ENCODE measurements around the gene PRKCE. TPM values are rescaled to one million over a fixed set of nuclear protein-coding genes. Genes with fewer than 3 reads are reported as not detected.

The PRKCE gene
- total RNA-seq, 5 donors from 2014 or later (not counting 1 experiment from before 2014, with no cell fraction given), result 16.5 to 29.8 (median 23.4) TPM

DNA sequence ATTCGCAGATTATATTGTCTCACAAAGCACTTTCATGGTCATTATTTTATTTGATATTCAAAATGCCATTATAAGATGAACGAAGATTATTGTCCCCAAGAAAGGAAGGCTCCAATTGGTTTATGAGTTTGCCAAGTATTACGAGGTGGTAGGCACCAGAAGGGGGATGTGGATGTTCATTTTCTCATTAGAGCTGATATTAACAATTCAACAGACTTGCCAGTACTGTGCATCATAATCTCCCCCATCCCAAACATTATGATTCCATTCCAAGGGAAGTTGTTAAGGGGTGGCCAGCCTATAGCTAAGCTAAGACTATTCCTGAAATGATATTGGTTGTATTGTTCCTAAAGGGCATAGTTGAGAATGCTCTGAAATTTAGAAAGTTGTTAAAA lies 257.7 kb downstream of the PRKCE start:
- no peaks in the 10 kb centered on the region for H3K27me3 ChIP-seq (replicated peaks in 1 of 2; ENCODE audit: control insufficient read depth in 2 of 2, extremely low read depth in 1 of 2, insufficient read depth in 2 of 2, low read length in 1 of 2)
- H3K9me3 ChIP-seq, result no peaks in the 10 kb centered on the region
- no peak for DNase-seq
- no peaks in the 10 kb centered on the region for H3K36me3 ChIP-seq (ENCODE audit: control insufficient read depth in 2 of 2, extremely low read depth in 1 of 2, insufficient read depth in 1 of 2, low read length in 1 of 2)
- CTCF ChIA-PET, result no interaction called here
- no CpG with 5 or more reads among the region's 3 CpGs for WGBS (ENCODE audit: insufficient coverage)
- H3K4me1 ChIP-seq (ENCODE audit: control insufficient read depth in 1 of 2, extremely low read depth in 1 of 2, insufficient read depth in 2 of 2, low read length in 2 of 2), result no peaks in the 10 kb centered on the region
- POLR2A ChIA-PET, result interaction anchor here in 1 of 2 donors (0.6 kb wide), 1 partner anchor 104 kb away, joined by 4 read pairs; no protein-coding TSS in a partner anchor
- H3K27ac Mint-ChIP-seq, result no peak overlapping the region
- ATAC-seq (replicated peaks in 1 of 4), result no peak
- H3K27ac ChIP-seq (ENCODE audit: low read length), result no peak overlapping the region
- H3K4me3 ChIP-seq (ENCODE audit: control insufficient read depth in 1 of 2, extremely low read depth in 1 of 2, low read length in 1 of 2), result no peak overlapping the region
- H3K27me3 Mint-ChIP-seq, result no peaks in the 10 kb centered on the region
- no peak overlapping the region for H3K4me3 Mint-ChIP-seq
- no peaks in the 10 kb centered on the region for H3K36me3 Mint-ChIP-seq
- peaks cover 0 to 10% (median 0%) of the 10 kb centered on the region in 3 donors for H3K4me1 Mint-ChIP-seq
- no peaks in the 10 kb centered on the region for H3K9me3 Mint-ChIP-seq

DNA sequence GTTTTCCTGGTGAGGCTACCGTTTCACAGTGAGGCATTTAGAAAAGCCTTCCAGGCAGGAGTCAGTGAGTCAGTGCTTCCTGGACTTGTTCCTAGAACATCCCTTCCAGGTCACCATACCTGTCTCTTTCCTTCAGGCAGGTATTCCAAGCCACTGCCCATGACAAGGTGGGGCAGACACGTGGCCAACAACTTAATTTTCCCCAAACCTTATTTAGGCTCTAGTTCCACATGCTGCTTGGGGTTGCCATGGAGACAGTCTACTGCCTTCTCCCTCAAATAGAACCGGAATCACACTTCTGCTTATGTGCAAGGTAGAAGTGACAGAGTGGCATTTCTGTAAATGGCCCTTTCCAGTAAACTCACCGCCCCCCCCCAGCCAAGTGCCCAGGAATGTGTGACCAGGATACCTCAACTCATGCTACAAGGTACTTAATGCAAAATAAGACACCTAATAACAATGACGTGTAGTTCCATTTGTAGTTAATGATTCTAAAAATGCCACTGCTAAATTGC lies 258.3 kb downstream of the PRKCE start:
- Histone ChIP-seq H3K27me3 (replicated peaks in 1 of 2; ENCODE audit: control insufficient read depth in 2 of 2, extremely low read depth in 1 of 2, insufficient read depth in 2 of 2, low read length in 1 of 2) (no peaks in the 10 kb centered on the region), H3K9me3 (no peaks in the 10 kb centered on the region), H3K36me3 (ENCODE audit: control insufficient read depth in 2 of 2, extremely low read depth in 1 of 2, insufficient read depth in 1 of 2, low read length in 1 of 2) (no peaks in the 10 kb centered on the region), H3K4me3 (ENCODE audit: control insufficient read depth in 1 of 2, extremely low read depth in 1 of 2, low read length in 1 of 2) (no peak overlapping the region), H3K4me1 (ENCODE audit: control insufficient read depth in 1 of 2, extremely low read depth in 1 of 2, insufficient read depth in 2 of 2, low read length in 2 of 2) (no peaks in the 10 kb centered on the region), H3K27ac (ENCODE audit: low read length) (no peak overlapping the region)
- ATAC-seq (replicated peaks in 1 of 4) (no peak), DNase-seq (peak in 1 of 35 experiments; percentile 12)
- ChIA-PET CTCF (no interaction called here), POLR2A (no interaction called here)
- H3K9me3 Mint-ChIP-seq, result no peaks in the 10 kb centered on the region
- no peaks in the 10 kb centered on the region for H3K27me3 Mint-ChIP-seq
- peaks cover 0 to 10% (median 0%) of the 10 kb centered on the region in 3 donors for H3K4me1 Mint-ChIP-seq
- no peak overlapping the region for H3K4me3 Mint-ChIP-seq
- no CpG with 5 or more reads among the region's 5 CpGs for WGBS (ENCODE audit: insufficient coverage)
- no peaks in the 10 kb centered on the region for H3K36me3 Mint-ChIP-seq
- no peak overlapping the region for H3K27ac Mint-ChIP-seq

GRCh38 chr2:45910473-45911060 lies 259.1 kb downstream of the PRKCE start:
- Histone ChIP-seq H3K4me1 (ENCODE audit: control insufficient read depth in 1 of 2, extremely low read depth in 1 of 2, insufficient read depth in 2 of 2, low read length in 2 of 2) (no peaks in the 10 kb centered on the region), H3K27ac (ENCODE audit: low read length) (no peak overlapping the region), H3K36me3 (ENCODE audit: control insufficient read depth in 2 of 2, extremely low read depth in 1 of 2, insufficient read depth in 1 of 2, low read length in 1 of 2) (no peaks in the 10 kb centered on the region), H3K27me3 (replicated peaks in 1 of 2; ENCODE audit: control insufficient read depth in 2 of 2, extremely low read depth in 1 of 2, insufficient read depth in 2 of 2, low read length in 1 of 2) (no peaks in the 10 kb centered on the region), H3K4me3 (ENCODE audit: control insufficient read depth in 1 of 2, extremely low read depth in 1 of 2, low read length in 1 of 2) (no peak overlapping the region), H3K9me3 (no peaks in the 10 kb centered on the region)
- ChIA-PET CTCF (no interaction called here), POLR2A (no interaction called here)
- no peaks in the 10 kb centered on the region for H3K9me3 Mint-ChIP-seq
- H3K36me3 Mint-ChIP-seq, result no peaks in the 10 kb centered on the region
- DNase-seq (no peak), ATAC-seq (replicated peaks in 1 of 4) (no peak)
- no peaks in the 10 kb centered on the region for H3K27me3 Mint-ChIP-seq
- H3K27ac Mint-ChIP-seq, result no peak overlapping the region
- no peak overlapping the region for H3K4me3 Mint-ChIP-seq
- H3K4me1 Mint-ChIP-seq, result peaks cover 0 to 9% (median 1%) of the 10 kb centered on the region in 3 donors
- WGBS (ENCODE audit: insufficient coverage), result 94% methylated on average over 6 of the region's 7 CpGs

- Histone ChIP-seq H3K4me1 (ENCODE audit: control insufficient read depth in 1 of 2, extremely low read depth in 1 of 2, insufficient read depth in 2 of 2, low read length in 2 of 2) (no peaks in the 10 kb centered on the region), H3K36me3 (ENCODE audit: control insufficient read depth in 2 of 2, extremely low read depth in 1 of 2, insufficient read depth in 1 of 2, low read length in 1 of 2) (no peaks in the 10 kb centered on the region), H3K9me3 (no peaks in the 10 kb centered on the region), H3K4me3 (ENCODE audit: control insufficient read depth in 1 of 2, extremely low read depth in 1 of 2, low read length in 1 of 2) (no peak overlapping the region), H3K27ac (ENCODE audit: low read length) (no peak overlapping the region), H3K27me3 (replicated peaks in 1 of 2; ENCODE audit: control insufficient read depth in 2 of 2, extremely low read depth in 1 of 2, insufficient read depth in 2 of 2, low read length in 1 of 2) (no peaks in the 10 kb centered on the region)
- H3K27me3 Mint-ChIP-seq, result no peaks in the 10 kb centered on the region
- ChIA-PET POLR2A (no interaction called here), CTCF (interaction anchor here in 1 of 2 donors (0.6 kb wide), 1 partner anchor 133 kb away, joined by 3 read pairs; no protein-coding TSS in a partner anchor)
- DNase-seq (no peak), ATAC-seq (replicated peaks in 1 of 4) (no peak)
- no peaks in the 10 kb centered on the region for H3K36me3 Mint-ChIP-seq
- H3K9me3 Mint-ChIP-seq, result no peaks in the 10 kb centered on the region
- 80% methylated on average over 1 of the region's 3 CpGs for WGBS (ENCODE audit: insufficient coverage)
- H3K4me3 Mint-ChIP-seq, result no peak overlapping the region
- peaks cover 0 to 7% (median 6%) of the 10 kb centered on the region in 3 donors for H3K4me1 Mint-ChIP-seq
- no peak overlapping the region for H3K27ac Mint-ChIP-seq
These were observed 260.1 kb downstream of the PRKCE start for GRCh38 chr2:45911538-45911937.

- H3K27ac Mint-ChIP-seq, result no peak overlapping the region
- no peak overlapping the region for H3K4me3 Mint-ChIP-seq
- H3K4me1 Mint-ChIP-seq, result peaks cover 0 to 11% (median 7%) of the 10 kb centered on the region in 3 donors
- no peaks in the 10 kb centered on the region for H3K9me3 Mint-ChIP-seq
- H3K4me3 ChIP-seq (ENCODE audit: control insufficient read depth in 1 of 2, extremely low read depth in 1 of 2, low read length in 1 of 2), result no peak overlapping the region
- H3K9me3 ChIP-seq, result no peaks in the 10 kb centered on the region
- no peaks in the 10 kb centered on the region for H3K27me3 Mint-ChIP-seq
- POLR2A ChIA-PET, result no interaction called here
- H3K36me3 Mint-ChIP-seq, result no peaks in the 10 kb centered on the region
- CTCF ChIA-PET, result interaction anchor here in 1 of 2 donors (0.6 kb wide), 1 partner anchor 133 kb away, joined by 3 read pairs; no protein-coding TSS in a partner anchor
- ATAC-seq (replicated peaks in 1 of 4) (no peak), DNase-seq (no peak)
- H3K27ac ChIP-seq (ENCODE audit: low read length), result no peak overlapping the region
- 85% methylated on average over 3 of the region's 5 CpGs for WGBS (ENCODE audit: insufficient coverage)
- no peaks in the 10 kb centered on the region for H3K36me3 ChIP-seq (ENCODE audit: control insufficient read depth in 2 of 2, extremely low read depth in 1 of 2, insufficient read depth in 1 of 2, low read length in 1 of 2)
- no peaks in the 10 kb centered on the region for H3K27me3 ChIP-seq (replicated peaks in 1 of 2; ENCODE audit: control insufficient read depth in 2 of 2, extremely low read depth in 1 of 2, insufficient read depth in 2 of 2, low read length in 1 of 2)
- H3K4me1 ChIP-seq (ENCODE audit: control insufficient read depth in 1 of 2, extremely low read depth in 1 of 2, insufficient read depth in 2 of 2, low read length in 2 of 2), result no peaks in the 10 kb centered on the region
These were observed 260.6 kb downstream of the PRKCE start for GRCh38 chr2:45912109-45912508.

GRCh38 chr2:45913539-45913938 lies 262.1 kb downstream of the PRKCE start:
- Mint-ChIP-seq H3K4me1 (peaks cover 0 to 11% (median 7%) of the 10 kb centered on the region in 3 donors), H3K27me3 (no peaks in the 10 kb centered on the region), H3K4me3 (no peak overlapping the region), H3K9me3 (no peaks in the 10 kb centered on the region), H3K27ac (no peak overlapping the region), H3K36me3 (no peaks in the 10 kb centered on the region)
- Histone ChIP-seq H3K36me3 (ENCODE audit: control insufficient read depth in 2 of 2, extremely low read depth in 1 of 2, insufficient read depth in 1 of 2, low read length in 1 of 2) (no peaks in the 10 kb centered on the region), H3K4me1 (ENCODE audit: control insufficient read depth in 1 of 2, extremely low read depth in 1 of 2, insufficient read depth in 2 of 2, low read length in 2 of 2) (no peaks in the 10 kb centered on the region), H3K27ac (ENCODE audit: low read length) (no peak overlapping the region), H3K9me3 (no peaks in the 10 kb centered on the region), H3K27me3 (replicated peaks in 1 of 2; ENCODE audit: control insufficient read depth in 2 of 2, extremely low read depth in 1 of 2, insufficient read depth in 2 of 2, low read length in 1 of 2) (no peaks in the 10 kb centered on the region), H3K4me3 (ENCODE audit: control insufficient read depth in 1 of 2, extremely low read depth in 1 of 2, low read length in 1 of 2) (no peak overlapping the region)
- DNase-seq (no peak), ATAC-seq (replicated peaks in 1 of 4) (no peak)
- POLR2A ChIA-PET, result no interaction called here
- 100% methylated on average over 1 of the region's 2 CpGs for WGBS (ENCODE audit: insufficient coverage)
- CTCF ChIA-PET, result interaction anchor here in 1 of 2 donors (0.9 kb wide), 1 partner anchor 268 kb away, joined by 4 read pairs; no protein-coding TSS in a partner anchor
